Measurements from ENCODE around the gene GYG1.

GYG1 gene

DNA sequence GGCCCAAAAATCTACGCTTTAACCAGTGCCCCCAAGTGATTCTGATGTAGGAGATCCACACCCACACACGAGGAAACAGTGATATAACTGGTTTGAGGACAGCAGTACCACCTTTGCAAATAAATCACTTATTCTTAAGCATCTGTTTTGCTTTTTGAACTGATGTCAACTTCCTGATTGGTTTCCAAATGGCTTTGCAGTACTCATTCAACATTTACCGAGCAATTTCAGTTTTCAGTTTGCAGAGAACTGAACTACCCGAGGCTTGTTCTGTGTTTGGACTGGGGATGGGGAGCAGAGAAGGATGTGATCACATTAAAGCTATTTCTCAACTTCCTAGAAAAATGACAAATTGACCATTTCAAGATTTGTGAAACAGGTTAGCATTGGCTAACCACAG is 1.1 kb upstream of the GYG1 start:
- H3K27ac ChIP-seq, result no peak overlapping the region
- TF ChIP-seq, protein P1, sequence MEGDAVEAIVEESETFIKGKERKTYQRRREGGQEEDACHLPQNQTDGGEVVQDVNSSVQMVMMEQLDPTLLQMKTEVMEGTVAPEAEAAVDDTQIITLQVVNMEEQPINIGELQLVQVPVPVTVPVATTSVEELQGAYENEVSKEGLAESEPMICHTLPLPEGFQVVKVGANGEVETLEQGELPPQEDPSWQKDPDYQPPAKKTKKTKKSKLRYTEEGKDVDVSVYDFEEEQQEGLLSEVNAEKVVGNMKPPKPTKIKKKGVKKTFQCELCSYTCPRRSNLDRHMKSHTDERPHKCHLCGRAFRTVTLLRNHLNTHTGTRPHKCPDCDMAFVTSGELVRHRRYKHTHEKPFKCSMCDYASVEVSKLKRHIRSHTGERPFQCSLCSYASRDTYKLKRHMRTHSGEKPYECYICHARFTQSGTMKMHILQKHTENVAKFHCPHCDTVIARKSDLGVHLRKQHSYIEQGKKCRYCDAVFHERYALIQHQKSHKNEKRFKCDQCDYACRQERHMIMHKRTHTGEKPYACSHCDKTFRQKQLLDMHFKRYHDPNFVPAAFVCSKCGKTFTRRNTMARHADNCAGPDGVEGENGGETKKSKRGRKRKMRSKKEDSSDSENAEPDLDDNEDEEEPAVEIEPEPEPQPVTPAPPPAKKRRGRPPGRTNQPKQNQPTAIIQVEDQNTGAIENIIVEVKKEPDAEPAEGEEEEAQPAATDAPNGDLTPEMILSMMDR (conservative IDR thresholded peaks at IDR 0.05), result no peak

DNA sequence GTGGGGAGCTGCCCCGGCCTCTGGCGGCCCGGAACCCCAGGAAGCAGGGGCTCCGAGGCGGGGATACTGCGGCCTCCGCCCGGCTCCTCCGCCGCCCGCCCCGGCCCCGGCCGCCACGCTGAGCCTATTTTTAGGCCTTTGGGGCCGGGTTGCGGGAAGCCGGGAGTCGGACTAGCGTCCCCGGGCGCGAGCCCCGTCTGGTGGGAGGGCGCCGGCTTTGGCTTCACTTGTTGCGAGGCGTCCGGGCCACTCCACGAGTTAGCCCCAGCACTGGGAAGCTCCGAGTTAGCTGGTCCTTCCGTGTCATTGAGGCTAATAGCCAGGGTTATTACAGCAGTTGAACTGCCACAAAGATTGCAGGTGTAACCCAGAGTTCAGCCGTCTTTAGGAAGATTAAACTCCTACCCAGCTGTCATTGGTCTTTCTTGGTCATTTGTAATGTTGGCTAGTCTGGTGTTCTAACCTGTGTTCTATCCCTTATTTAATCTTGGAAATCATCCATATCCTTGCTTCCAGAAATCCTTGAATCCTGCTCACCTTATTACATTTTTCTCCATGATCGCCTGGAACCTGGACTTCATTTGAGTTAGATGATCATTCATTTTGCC is 791 bp downstream of the GYG1 start:
- H3K27ac ChIP-seq, result peak overlapping the region; percentile 87

DNA sequence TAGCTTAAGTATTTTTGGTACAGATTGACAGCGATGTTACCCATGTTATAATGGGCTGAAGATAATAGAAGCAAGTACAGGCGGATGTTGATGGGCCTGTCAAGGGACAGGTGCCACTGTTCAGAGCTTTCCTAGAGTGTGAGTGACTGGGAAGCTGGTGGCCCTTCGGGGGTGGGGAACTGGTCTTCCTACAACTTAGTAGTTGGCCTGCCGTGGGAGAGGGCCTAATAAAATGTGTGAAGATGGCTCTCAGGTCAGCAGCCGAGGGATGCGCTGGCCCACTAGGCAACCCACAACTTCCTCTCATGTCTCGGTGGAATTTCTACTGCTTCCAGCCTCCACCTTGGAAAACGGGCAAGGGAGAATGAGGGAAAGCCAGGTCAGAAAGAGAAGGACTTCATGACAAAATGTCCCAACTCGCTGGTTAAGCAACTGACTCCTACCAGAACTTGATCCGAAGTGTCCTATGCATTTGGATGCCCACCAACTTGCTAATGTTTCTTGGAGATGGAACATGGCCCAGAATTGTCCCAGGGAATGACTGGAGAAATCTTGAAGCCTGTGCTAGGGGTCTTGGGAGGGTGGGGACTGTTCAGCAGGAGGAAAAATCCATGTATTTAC is 1.4 kb downstream of the GYG1 start:
- TF ChIP-seq, protein P1 (conservative IDR thresholded peaks at IDR 0.05), result no peak
- peak overlapping the region; percentile 87 for H3K27ac ChIP-seq

More for the DNA sequence above, 791 bp downstream of the GYG1 start:
- TF ChIP-seq, protein P1 (conservative IDR thresholded peaks at IDR 0.05), result no peak

DNA sequence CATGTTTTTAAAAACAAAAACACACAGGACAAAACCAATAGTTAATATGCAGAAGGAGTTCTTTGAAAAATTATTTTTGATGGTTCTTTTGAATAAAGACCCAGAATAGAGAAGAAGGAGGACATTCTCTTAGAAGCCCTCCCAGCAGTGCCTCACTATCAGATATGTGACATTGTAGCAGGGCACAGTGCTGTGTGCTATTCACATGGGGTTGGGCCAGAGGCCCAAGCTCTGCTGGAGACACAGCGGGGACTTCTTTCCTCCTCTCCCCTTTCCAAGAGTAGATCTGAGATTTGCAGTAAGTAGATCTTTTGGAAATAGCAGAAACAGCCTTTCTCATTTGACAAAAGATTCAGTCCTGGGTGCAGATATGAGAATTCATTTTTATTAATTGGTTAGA is 6.3 kb downstream of the GYG1 start:
- H3K27ac ChIP-seq, result no peak overlapping the region

DNA sequence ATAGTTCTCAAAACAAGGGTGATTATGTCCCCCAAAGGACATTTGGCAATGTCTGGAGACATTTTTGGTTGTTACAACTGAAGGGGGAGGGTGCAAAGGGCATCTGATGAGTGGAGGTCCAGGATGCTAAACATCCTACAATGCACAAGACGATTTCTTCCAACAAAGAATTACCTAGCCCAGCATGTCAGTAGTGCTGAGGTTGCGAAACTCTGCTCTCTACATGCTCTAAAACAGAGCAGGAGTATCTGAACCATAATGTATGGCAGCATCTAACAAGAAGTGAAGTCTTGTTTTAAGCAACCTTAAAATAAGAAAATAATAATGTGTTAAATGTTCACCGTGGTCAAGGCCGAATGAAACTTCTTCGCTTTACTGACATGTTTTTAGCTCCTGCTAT is 7.0 kb downstream of the GYG1 start:
- TF ChIP-seq, protein P1 (conservative IDR thresholded peaks at IDR 0.05), result no peak

More for the DNA sequence above, 6.3 kb downstream of the GYG1 start:
- TF ChIP-seq, protein P1 (conservative IDR thresholded peaks at IDR 0.05), result no peak

DNA sequence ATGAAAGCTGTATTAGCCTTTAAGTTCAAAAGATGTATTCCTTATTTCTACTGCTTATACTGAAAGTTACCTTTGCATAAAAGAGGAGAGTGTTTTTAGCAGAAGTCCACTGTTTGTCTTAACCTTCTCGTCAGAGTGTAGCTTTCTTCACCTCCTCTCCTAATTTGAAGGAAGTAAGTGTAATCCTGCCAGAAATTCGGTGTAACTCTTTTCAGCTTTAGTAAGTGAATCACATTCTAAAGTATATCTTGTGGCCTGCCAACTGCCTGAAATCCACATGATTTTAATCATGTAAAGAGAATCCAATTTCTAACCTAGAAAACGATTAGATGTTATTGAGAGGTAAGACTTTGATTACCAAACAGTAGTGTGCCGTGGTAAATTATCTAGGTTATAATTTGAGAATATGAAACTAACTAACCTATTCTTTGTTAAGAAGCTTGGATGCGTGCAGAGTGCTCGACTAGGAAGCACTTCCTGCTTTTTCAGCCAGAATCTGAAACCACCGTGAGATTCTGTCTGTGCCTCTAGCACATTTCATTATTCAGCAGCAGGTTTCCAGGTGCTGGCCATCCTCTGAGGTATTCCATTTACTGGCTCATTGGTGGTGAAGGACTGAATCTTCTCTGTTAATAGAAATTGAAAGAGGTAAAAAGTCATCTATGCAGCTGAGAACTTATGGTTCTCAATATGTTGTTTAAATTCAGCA is 7.5 kb downstream of the GYG1 start:
- TF ChIP-seq, protein P1 (conservative IDR thresholded peaks at IDR 0.05), result no peak
- no peak overlapping the region for H3K27ac ChIP-seq

More for the DNA sequence above, 7.0 kb downstream of the GYG1 start:
- H3K27ac ChIP-seq, result no peak overlapping the region

DNA sequence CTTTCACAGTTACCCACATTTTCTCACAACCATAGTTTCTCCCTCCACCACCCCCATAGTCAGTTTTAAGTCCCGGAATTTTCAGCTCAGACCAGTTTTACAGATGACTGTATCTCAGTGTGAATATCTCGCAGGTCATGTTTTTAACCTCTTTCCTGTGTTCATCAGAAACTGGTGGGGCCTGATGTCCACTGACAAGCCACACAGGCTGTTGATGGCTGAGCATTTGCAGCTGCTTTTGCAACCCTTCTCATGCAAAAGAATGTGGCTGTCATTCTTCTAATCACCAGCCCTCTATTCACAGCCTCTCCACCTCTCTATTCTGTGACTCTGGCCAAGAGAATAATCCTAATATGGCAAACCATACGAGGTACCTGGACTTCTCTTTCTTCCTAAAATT is 8.5 kb downstream of the GYG1 start:
- no peak overlapping the region for H3K27ac ChIP-seq
- TF ChIP-seq, protein P1 (conservative IDR thresholded peaks at IDR 0.05), result no peak

Measured in VCaP (cell line).